SK-N-SH treated with all-trans-retinoic acid at 6 μM for 48 hours (cell line): ENCODE data around the gene LRMDA.

Experiments used
- ATAC-seq: fragments of 200-7000 bp; cut with Tn5 transposase; 3 replicates; pipeline ENCODE4 v1.9.1; 2020; ENCODE audit warnings: mild to moderate bottlenecking, moderate library complexity
- ARNTL ChIP-seq: fragments of 450-650 bp; formaldehyde crosslinking; IDR thresholded peaks from 2 replicates; pipeline ENCODE4 v1.5.0; 2020; ENCODE audit warnings: low read depth, mild to moderate bottlenecking, moderate library complexity, borderline replicate concordance
- BACH2 ChIP-seq: fragments of 250-450 bp; sonication (Bioruptor Pico); IDR thresholded peaks from 2 replicates; pipeline ENCODE4 v1.9.0; 2021; ENCODE audit warnings: mild to moderate bottlenecking, borderline replicate concordance
- CREB5 ChIP-seq: fragments of 250-450 bp; sonication (Bioruptor Pico); IDR thresholded peaks from 2 replicates; pipeline ENCODE4 v1.5.1; 2020; ENCODE audit warnings: low read depth, mild to moderate bottlenecking, moderate library complexity
- CSDC2 ChIP-seq: fragments of 250-450 bp; sonication (Bioruptor Pico); IDR thresholded peaks from 2 replicates; pipeline ENCODE4 v1.5.0; 2020; ENCODE audit warnings: mild to moderate bottlenecking, moderate library complexity
- CSRNP3 ChIP-seq: fragments of 250-450 bp; sonication (Bioruptor Pico); IDR thresholded peaks from 2 replicates; pipeline ENCODE4 v1.5.1; 2021; ENCODE audit warnings: mild to moderate bottlenecking, moderate library complexity
- ESRRG ChIP-seq: fragments of 250-450 bp; sonication (Bioruptor Pico); IDR thresholded peaks from 2 replicates; pipeline ENCODE4 v1.6.1; 2021; ENCODE audit warnings: mild to moderate bottlenecking
- GLIS3 ChIP-seq: fragments of 250-450 bp; sonication (Bioruptor Pico); IDR thresholded peaks from 2 replicates; pipeline ENCODE4 v1.5.0; 2020; ENCODE audit warnings: mild to moderate bottlenecking, moderate library complexity
- ISL1 ChIP-seq: fragments of 250-450 bp; sonication (Bioruptor Pico); IDR thresholded peaks from 2 replicates; pipeline ENCODE4 v2.1.2; 2022; ENCODE audit warnings: mild to moderate bottlenecking, moderate library complexity
- OSR1 ChIP-seq: fragments of 250-450 bp; sonication (Bioruptor Pico); IDR thresholded peaks from 2 replicates; pipeline ENCODE4 v1.8.0; 2022; ENCODE audit warnings: moderate library complexity, mild to moderate bottlenecking, inconsistent platforms
- POU6F1 ChIP-seq: fragments of 250-450 bp; sonication (Bioruptor Pico); IDR thresholded peaks from 2 replicates; pipeline ENCODE4 v1.8.0; 2021; ENCODE audit warnings: low read depth, mild to moderate bottlenecking, moderate library complexity, borderline replicate concordance
- RARB ChIP-seq: fragments of 250-450 bp; sonication (Bioruptor Pico); IDR thresholded peaks from 2 replicates; pipeline ENCODE4 v1.8.0; 2021; ENCODE audit warnings: mild to moderate bottlenecking, moderate library complexity
- SNAI2 ChIP-seq: fragments of 250-450 bp; sonication (Bioruptor Pico); IDR thresholded peaks from 2 replicates; pipeline ENCODE4 v1.5.0; 2020; ENCODE audit warnings: mild to moderate bottlenecking, moderate library complexity
- TCF4 ChIP-seq: fragments of 250-450 bp; sonication (Bioruptor Pico); IDR thresholded peaks from 2 replicates; pipeline ENCODE4 v1.8.0; 2021; ENCODE audit warnings: mild to moderate bottlenecking, moderate library complexity, borderline replicate concordance
- TOX ChIP-seq: fragments of 250-450 bp; sonication (Bioruptor Pico); IDR thresholded peaks from 2 replicates; pipeline ENCODE4 v1.8.0; 2021; ENCODE audit warnings: mild to moderate bottlenecking, moderate library complexity, borderline replicate concordance
- TSHZ2 ChIP-seq: fragments of 250-450 bp; sonication (Bioruptor Pico); IDR thresholded peaks from 2 replicates; pipeline ENCODE4 v1.5.0; 2020; ENCODE audit warnings: mild to moderate bottlenecking, moderate library complexity
- ZC3H10 ChIP-seq: fragments of 250-450 bp; sonication (Bioruptor Pico); IDR thresholded peaks from 2 replicates; pipeline ENCODE4 v1.5.1; 2021; ENCODE audit warnings: mild to moderate bottlenecking, moderate library complexity
- ZFP3 ChIP-seq: fragments of 250-450 bp; sonication (Bioruptor Pico); IDR thresholded peaks from 2 replicates; pipeline ENCODE4 v1.5.0; 2020; ENCODE audit warnings: mild to moderate bottlenecking, moderate library complexity
- ZFP30 ChIP-seq: fragments of 450-650 bp; formaldehyde crosslinking; IDR thresholded peaks from 2 replicates; pipeline ENCODE4 v1.5.0; 2022; ENCODE audit warnings: mild to moderate bottlenecking, moderate library complexity
- ZNF565 ChIP-seq: fragments of 450-650 bp; formaldehyde crosslinking; conservative IDR thresholded peaks from 2 replicates; pipeline ENCODE4 v1.5.0; 2020; ENCODE audit warnings: low read depth, mild to moderate bottlenecking, moderate library complexity
- ZNF70 ChIP-seq: fragments of 450-650 bp; formaldehyde crosslinking; IDR thresholded peaks from 2 replicates; pipeline ENCODE4 v1.5.0; 2020; ENCODE audit warnings: mild to moderate bottlenecking, moderate library complexity
- ZNF8 ChIP-seq: fragments of 450-650 bp; formaldehyde crosslinking; IDR thresholded peaks from 2 replicates; pipeline ENCODE4 v1.5.0; 2020; ENCODE audit warnings: mild to moderate bottlenecking, moderate library complexity

LRMDA gene

GRCh38 chr10:76522547-76522946, 1091.1 kb downstream of the LRMDA start:
- no peak for ATAC-seq
- TF ChIP-seq BACH2 (CRISPR knock-in tag), result no peak
- TF ChIP-seq ZNF8 (CRISPR knock-in tag), result no peak
- no peak for TF ChIP-seq ARNTL (CRISPR knock-in tag)
- TF ChIP-seq CSDC2 (CRISPR knock-in tag), result no peak
- no peak for TF ChIP-seq RARB (CRISPR knock-in tag)
- no peak for TF ChIP-seq TSHZ2 (CRISPR knock-in tag)
- no peak for TF ChIP-seq TOX (CRISPR knock-in tag)
- no peak for TF ChIP-seq ISL1
- no peak for TF ChIP-seq CREB5 (CRISPR knock-in tag)
- TF ChIP-seq ZFP3 (CRISPR knock-in tag), result no peak
- no peak for TF ChIP-seq POU6F1
- no peak for TF ChIP-seq ZNF565 (CRISPR knock-in tag)
- no peak for TF ChIP-seq OSR1 (CRISPR knock-in tag)
- no peak for TF ChIP-seq ZC3H10 (CRISPR knock-in tag)
- no peak for TF ChIP-seq ESRRG (CRISPR knock-in tag)
- TF ChIP-seq ZNF70 (CRISPR knock-in tag), result no peak
- no peak for TF ChIP-seq SNAI2 (CRISPR knock-in tag)
- TF ChIP-seq ZFP30 (CRISPR knock-in tag), result no peak
- TF ChIP-seq, all 23 proteins: peak for 0

- ATAC-seq, result no peak
- TF ChIP-seq TCF4 (CRISPR knock-in tag) (no peak), ZC3H10 (CRISPR knock-in tag) (no peak), TOX (CRISPR knock-in tag) (no peak), ZNF8 (CRISPR knock-in tag) (no peak), TSHZ2 (CRISPR knock-in tag) (no peak), GLIS3 (CRISPR knock-in tag) (no peak), CSRNP3 (CRISPR knock-in tag) (no peak), ZFP3 (CRISPR knock-in tag) (no peak), ARNTL (CRISPR knock-in tag) (no peak)
- TF ChIP-seq, all 23 proteins: peak for 0
Observed at GRCh38 chr10:76523246-76523645, 1091.8 kb downstream of the LRMDA start.
